IPS-NIHi11 (cell line): ENCODE data around the gene EFHD2.
"Not testable (repeated sequence)": the region's sequence is repeated elsewhere in the genome, so short reads cannot be mapped to it uniquely, and the experiment has no call there.

Experiments used
- DNase-seq: peaks from one replicate; pipeline ENCODE4 v3.0.0; 2012; ENCODE audit warnings: mixed read lengths, low spot score

The EFHD2 gene

GRCh38 chr1:15452866-15453571 lies 43.3 kb downstream of the EFHD2 start:
- DNase-seq: no peak

- no peak for DNase-seq
Observed at GRCh38 chr1:15453734-15454133, 44.0 kb downstream of the EFHD2 start.

- no peak for DNase-seq
Observed at GRCh38 chr1:15454256-15454655, 44.6 kb downstream of the EFHD2 start.

- DNase-seq: no peak
Observed at GRCh38 chr1:15455522-15455921, 45.8 kb downstream of the EFHD2 start.

- DNase-seq: no peak
Observed at GRCh38 chr1:15456313-15456954, 46.7 kb downstream of the EFHD2 start, which contains the start of gene CELA2A. CELA2A (plus strand) TSS chr1:15456732; CDS start chr1:15456754, 22 bp downstream.

- DNase-seq: no peak
Observed at GRCh38 chr1:15457585-15457984, 47.9 kb downstream of the EFHD2 start.

GRCh38 chr1:15458388-15458787 lies 48.7 kb downstream of the EFHD2 start:
- DNase-seq: not testable (repeated sequence)

GRCh38 chr1:15459771-15460707 lies 50.4 kb downstream of the EFHD2 start:
- no peak for DNase-seq

GRCh38 chr1:15460708-15461095 lies 51.0 kb downstream of the EFHD2 start:
- no peak for DNase-seq

- DNase-seq: peak; percentile 46
Observed at GRCh38 chr1:15463064-15463800, 53.5 kb downstream of the EFHD2 start.

GRCh38 chr1:15463926-15464322 lies 54.2 kb downstream of the EFHD2 start:
- not testable (repeated sequence) for DNase-seq

GRCh38 chr1:15465674-15466073 lies 56.0 kb downstream of the EFHD2 start:
- no peak for DNase-seq

- not testable (repeated sequence) for DNase-seq
Observed at GRCh38 chr1:15466955-15467625, 57.4 kb downstream of the EFHD2 start.

GRCh38 chr1:15468145-15468544 lies 58.5 kb downstream of the EFHD2 start:
- DNase-seq: no peak

GRCh38 chr1:15469361-15469760 lies 59.7 kb downstream of the EFHD2 start:
- DNase-seq: no peak

GRCh38 chr1:15469821-15470448 lies 60.2 kb downstream of the EFHD2 start:
- not testable (repeated sequence) for DNase-seq

GRCh38 chr1:15471067-15471466 lies 61.4 kb downstream of the EFHD2 start:
- not testable (repeated sequence) for DNase-seq

- DNase-seq: not testable (repeated sequence)
Observed at GRCh38 chr1:15471723-15472122, 62.0 kb downstream of the EFHD2 start.

GRCh38 chr1:15472587-15472986 lies 62.9 kb downstream of the EFHD2 start:
- peak; percentile 36 for DNase-seq

- DNase-seq: no peak
Observed at GRCh38 chr1:15475752-15476314, 66.1 kb downstream of the EFHD2 start, which contains the start of gene CELA2B. CELA2B (plus strand) TSS chr1:15476104; CDS start chr1:15476126, 22 bp downstream.
